ENCODE measurements around the gene SAMD9L. TPM values are rescaled to one million over a fixed set of nuclear protein-coding genes. Genes with fewer than 3 reads are reported as not detected.
A peak's percentile ranks its signal among the peaks of the same experiment; 100 is the strongest.

Gene SAMD9L
- total and polyA plus RNA-seq, 2 of the 4 experiments (the other 2 are of a cell fraction), result 1.9 to 4.1 TPM

GRCh38 chr7:93178213-93178612 is 30.0 kb upstream of the SAMD9L start:
- Histone ChIP-seq H3K4me1 (ENCODE audit: control insufficient read depth, insufficient read depth, low read length) (no peaks in the 10 kb centered on the region), H4K8ac (ENCODE audit: low read depth in 2 of 2, low read length in 2 of 2) (no peak overlapping the region), H3K27ac (ENCODE audit: insufficient read depth, low read length) (no peak overlapping the region), H3K79me1 (ENCODE audit: low read depth in 1 of 2, low read length in 2 of 2) (no peaks in the 10 kb centered on the region), H3K56ac (ENCODE audit: extremely low read depth, insufficient read depth, low read length) (no peak overlapping the region), H3K23ac (ENCODE audit: low read depth, low read length) (no peak overlapping the region), H3K9me1 (ENCODE audit: insufficient read depth, low read length) (no peaks in the 10 kb centered on the region), H3K18ac (ENCODE audit: low read depth, low read length) (no peak overlapping the region), H3K4me2 (ENCODE audit: low read depth, low read length) (no peak overlapping the region), H2BK5ac (ENCODE audit: low read depth, low read length, poor library complexity, severe bottlenecking) (no peak overlapping the region), H4K91ac (ENCODE audit: insufficient read depth, low read depth, low read length) (no peak overlapping the region), H4K20me1 (ENCODE audit: insufficient read depth, low read length) (no peaks in the 10 kb centered on the region), H3K36me3 (ENCODE audit: control insufficient read depth, insufficient read depth, low read length) (no peaks in the 10 kb centered on the region), H2BK15ac (ENCODE audit: low read depth, low read length) (no peak overlapping the region), H3K27me3 (ENCODE audit: control insufficient read depth, insufficient read depth, low read length) (peaks cover 17% of the 10 kb centered on the region), H3K4ac (ENCODE audit: low read depth, low read length) (no peak overlapping the region), H3K4me3 (ENCODE audit: insufficient read depth, low read depth, low read length) (no peak overlapping the region), H3K9ac (ENCODE audit: low read depth, low read length) (no peak overlapping the region), H3K9me3 (ENCODE audit: control insufficient read depth, insufficient read depth, low read length) (no peaks in the 10 kb centered on the region), H2AK5ac (ENCODE audit: low read depth, low read length) (no peak overlapping the region), H2AFZ (replicated peaks; ENCODE audit: low read length, poor library complexity) (no peak overlapping the region), H2BK20ac (ENCODE audit: low read depth, low read length) (no peak overlapping the region), H2BK120ac (ENCODE audit: low read depth, low read length) (no peak overlapping the region), H2AK9ac (replicated peaks; ENCODE audit: low read depth, low read length, poor library complexity) (no peak overlapping the region), H3K14ac (replicated peaks; ENCODE audit: low read depth, low read length) (no peak overlapping the region), H4K5ac (ENCODE audit: low read depth, low read length) (no peak overlapping the region)
- ChIA-PET POLR2A (ENCODE audit: unreplicated experiment) (no interaction called here), CTCF (interaction anchor here (1.1 kb wide), 1 partner anchor 50 kb away, joined by 3 read pairs; no protein-coding TSS in a partner anchor)
- intact Hi-C loops (cut with micrococcal nuclease), result loop anchor here (5.0 to 10.0 kb wide), 2 partner anchors 49 to 1047 kb away; partner anchors contain the start of gene HEPACAM2
- DNase-seq (peak; percentile 23), ATAC-seq (ENCODE audit: low read depth) (peak; percentile 37; the same call in 1 of the 2 replicates)
- in situ Hi-C loops (cut with MboI; ENCODE audit: low sequenced_read_pairs), result no loop called here
- WGBS, 2 experiments (ENCODE audit: extremely low coverage in 2 of 2, insufficient read length in 1 of 2), result no CpG with 5 or more reads among the region's 3 CpGs
- dilution Hi-C loops (cut with HindIII; ENCODE audit: low sequenced_read_pairs, unreplicated experiment), result no loop called here
- peak; percentile 41 for TF ChIP-seq CTCF (conservative IDR thresholded peaks at IDR 0.05; ENCODE audit: low read depth, low read length)
- TF ChIP-seq CHD1 (IDR thresholded peaks at IDR 0.05; ENCODE audit: low read depth, low read length), result no peak
- peak; percentile 49 for TF ChIP-seq RAD21 (IDR thresholded peaks at IDR 0.05; ENCODE audit: low read length)
- no peak for TF ChIP-seq MAZ (IDR thresholded peaks at IDR 0.05; ENCODE audit: borderline replicate concordance, low read depth, low read length)
- no TSS peak for BruUV-seq (replicated peaks)

Measured in IMR-90 (cell line).